CD4-positive, alpha-beta T cell treated with Interleukin-6 for 4 hours (primary cell): Measurements from ENCODE around the gene MUCL3.
A peak's percentile ranks its signal among the peaks of the same experiment; 100 is the strongest.
"Not testable (repeated sequence)": the region's sequence is repeated elsewhere in the genome, so short reads cannot be mapped to it uniquely, and the experiment has no call there.

Experiments used
- DNase-seq: peaks from one replicate; pipeline ENCODE4 v3.0.0-alpha.2; 2020; ENCODE audit warnings: mixed read lengths

The MUCL3 gene

DNA sequence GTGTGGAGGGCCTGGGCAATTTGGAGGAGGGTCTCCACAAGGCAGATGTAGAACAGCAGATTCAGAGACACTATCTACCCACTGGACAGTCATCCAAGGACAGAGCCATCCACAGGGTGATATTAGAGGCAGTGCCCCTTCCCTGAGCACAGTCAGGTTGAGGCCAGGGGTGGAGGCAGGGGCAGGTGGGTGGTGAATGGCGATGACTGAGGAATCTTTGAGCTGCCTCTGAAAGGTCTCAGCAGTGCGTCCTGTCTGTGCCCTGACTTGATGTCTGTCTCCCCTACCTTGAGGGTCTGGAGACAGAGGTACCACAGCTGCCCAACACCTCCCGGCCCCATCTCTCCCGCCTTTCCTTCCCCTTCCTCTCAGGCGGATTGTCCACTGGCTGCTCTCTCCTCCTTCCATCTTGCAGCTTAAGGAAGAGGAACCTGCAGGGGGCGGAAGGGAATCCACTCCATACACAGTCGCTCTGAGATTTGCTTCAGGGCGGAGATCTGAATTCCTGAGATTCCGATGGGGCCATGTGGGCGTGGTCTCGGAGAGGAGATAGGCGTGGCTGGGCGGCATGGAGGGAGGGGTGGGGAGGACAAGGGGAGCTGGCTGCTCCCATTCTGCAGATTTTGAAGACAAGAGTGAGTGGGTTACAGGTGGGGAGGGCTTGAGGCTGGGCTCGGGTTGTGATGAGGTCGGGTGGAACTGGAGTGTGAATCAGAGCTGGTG is 1.7 kb downstream of the MUCL3 start:
- peak; percentile 20 for DNase-seq

- DNase-seq, result no peak
These were observed 3.3 kb downstream of the MUCL3 start for GRCh38 chr6:30944051-30944450.

DNA sequence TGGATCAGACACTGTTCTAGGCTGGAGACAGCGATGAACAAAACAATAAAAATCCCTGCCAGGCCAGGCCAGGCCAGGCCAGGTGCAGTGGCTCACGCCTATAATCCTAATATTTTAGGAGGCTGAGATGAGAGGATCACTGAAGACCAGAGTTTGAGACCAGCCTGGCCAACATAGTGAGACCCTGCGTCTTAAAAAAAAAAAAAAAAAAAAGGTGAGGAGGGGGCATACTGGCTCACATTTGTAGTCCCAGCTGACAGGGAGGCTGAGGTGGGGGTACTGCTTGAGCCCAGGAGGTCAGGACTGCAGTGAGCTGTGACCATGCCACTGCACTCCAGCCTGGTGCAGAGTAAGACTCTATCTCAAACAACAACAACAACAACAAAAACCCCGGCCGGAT is 4.5 kb downstream of the MUCL3 start:
- no peak for DNase-seq

GRCh38 chr6:30947231-30947630 is 6.5 kb downstream of the MUCL3 start:
- no peak for DNase-seq

DNA sequence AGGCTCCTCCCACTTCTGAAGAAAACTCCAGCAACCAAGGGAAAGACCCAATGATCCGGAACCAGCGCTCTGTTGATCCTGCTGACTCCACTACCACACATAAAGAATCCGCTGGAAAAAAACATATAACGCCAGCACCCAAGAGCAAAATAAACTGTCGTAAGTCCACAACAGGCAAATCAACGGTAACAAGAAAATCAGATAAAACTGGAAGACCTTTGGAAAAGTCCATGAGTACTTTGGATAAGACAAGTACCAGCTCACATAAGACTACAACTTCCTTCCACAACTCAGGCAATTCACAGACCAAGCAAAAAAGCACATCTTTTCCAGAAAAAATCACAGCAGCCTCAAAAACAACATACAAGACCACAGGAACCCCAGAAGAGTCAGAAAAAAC is 8.0 kb downstream of the MUCL3 start:
- DNase-seq, result no peak

DNA sequence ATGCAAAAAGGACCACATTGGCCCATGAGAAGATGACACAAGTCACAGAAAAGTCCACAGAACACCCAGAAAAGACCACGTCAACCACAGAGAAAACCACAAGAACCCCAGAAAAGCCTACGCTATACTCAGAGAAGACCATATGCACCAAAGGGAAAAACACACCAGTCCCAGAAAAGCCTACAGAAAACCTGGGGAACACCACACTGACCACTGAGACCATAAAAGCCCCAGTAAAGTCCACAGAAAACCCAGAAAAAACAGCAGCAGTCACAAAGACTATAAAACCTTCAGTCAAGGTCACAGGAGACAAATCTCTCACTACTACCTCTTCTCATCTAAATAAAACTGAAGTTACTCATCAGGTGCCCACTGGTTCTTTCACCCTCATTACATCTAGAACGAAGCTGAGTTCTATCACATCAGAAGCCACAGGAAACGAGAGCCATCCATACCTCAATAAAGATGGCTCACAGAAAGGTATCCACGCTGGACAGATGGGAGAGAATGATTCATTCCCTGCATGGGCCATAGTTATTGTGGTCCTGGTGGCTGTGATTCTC is 11.2 kb downstream of the MUCL3 start:
- no peak for DNase-seq

DNA sequence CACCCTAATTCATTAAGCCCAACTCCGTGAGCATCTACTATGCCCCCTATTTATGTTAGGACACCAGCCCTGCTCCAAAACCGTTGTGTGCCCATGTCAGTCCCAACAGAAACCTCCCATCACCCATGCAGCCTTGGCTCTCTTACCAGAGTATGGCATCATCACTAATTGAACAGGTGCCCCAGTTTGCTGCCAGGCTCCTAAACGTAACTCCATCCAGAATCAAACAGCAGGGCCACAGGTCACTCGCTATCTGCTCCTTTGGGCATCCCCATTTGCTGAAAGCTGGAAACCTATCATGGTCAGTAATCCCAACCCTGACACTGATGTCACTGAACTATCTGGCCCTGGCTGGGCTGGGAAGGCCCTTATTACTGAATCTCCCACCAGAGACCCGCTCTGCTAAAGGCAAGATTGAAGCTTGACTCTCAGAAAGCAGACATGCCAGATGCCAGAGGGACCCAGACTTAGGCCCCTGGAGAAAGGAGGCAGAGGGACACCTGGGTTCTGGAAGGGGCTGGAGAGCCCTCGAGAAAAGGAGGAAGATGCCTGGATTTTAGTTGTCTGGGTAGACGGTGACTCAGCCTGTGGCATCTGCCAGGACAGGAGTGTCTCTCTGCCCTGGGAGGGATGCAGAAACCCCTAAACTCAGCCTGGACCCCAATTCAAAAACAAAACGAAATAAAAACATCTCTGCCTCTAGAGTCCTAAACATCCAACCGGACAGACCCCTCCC is 14.0 kb downstream of the MUCL3 start:
- DNase-seq, result no peak

GRCh38 chr6:30955367-30956042 is 14.7 kb downstream of the MUCL3 start:
- peak; percentile 69 for DNase-seq

GRCh38 chr6:30957716-30958115 is 16.9 kb downstream of the MUCL3 start:
- DNase-seq, result no peak

- DNase-seq, result no peak
These were observed 20.3 kb downstream of the MUCL3 start for GRCh38 chr6:30960907-30961673.

DNA sequence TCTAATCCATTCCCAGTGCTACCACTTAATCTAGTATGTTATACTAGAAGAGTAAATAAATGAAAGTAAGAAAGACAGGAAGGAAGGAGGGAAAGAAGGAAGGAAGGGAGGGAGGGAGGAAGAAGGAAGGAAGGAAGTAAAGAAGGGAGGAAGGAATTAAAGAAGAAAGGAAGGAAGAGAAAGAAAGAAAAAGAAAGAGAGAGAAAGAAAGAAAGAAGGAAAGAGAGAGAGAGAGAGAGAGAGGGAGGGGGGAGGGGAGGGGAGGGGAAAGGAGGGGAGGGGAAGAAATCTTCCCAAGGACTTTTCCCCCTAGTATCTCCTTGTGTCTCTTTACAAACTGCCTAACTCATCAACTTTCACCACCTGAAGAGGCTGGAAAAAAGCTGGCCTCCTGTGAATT is 21.9 kb downstream of the MUCL3 start:
- no peak for DNase-seq

DNA sequence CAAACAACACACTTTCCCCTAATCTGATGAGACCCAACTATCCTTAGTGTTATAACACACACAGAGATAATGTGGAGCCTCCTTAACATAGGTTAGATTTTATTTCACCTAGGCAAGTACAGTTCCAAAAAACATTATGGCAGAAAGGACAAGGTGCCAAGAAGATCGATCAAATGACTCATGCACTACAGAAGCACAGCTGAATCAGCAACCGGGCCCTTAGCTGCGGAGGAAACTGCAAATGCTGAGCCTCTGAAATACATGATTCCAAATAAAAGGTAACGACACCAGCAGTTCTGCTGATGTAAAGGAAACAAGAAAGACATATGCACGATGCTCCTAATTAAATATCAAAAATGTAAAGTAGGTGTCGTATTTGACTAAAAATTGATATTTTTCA is 22.9 kb downstream of the MUCL3 start:
- no peak for DNase-seq

DNA sequence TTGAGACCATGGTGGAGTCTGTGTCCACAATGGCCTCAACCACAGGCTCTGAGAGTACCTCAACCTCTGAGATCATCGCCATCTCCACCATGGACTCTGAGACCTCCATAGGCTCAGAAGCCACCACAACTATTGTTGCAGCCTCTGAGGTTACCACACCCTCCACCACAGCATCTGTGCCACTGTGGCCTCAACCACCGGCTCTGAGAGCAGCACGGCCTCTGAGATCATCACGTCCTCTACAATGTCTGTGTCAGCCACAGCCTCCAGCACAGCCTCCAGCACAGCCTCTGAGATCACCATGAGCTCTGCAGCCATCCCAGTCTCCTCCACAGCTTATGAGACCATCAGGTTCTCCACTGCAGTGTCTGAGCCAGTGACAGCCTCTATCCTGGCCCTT is 23.3 kb downstream of the MUCL3 start:
- DNase-seq, result no peak

GRCh38 chr6:30965140-30965601 is 24.4 kb downstream of the MUCL3 start:
- no peak for DNase-seq

DNA sequence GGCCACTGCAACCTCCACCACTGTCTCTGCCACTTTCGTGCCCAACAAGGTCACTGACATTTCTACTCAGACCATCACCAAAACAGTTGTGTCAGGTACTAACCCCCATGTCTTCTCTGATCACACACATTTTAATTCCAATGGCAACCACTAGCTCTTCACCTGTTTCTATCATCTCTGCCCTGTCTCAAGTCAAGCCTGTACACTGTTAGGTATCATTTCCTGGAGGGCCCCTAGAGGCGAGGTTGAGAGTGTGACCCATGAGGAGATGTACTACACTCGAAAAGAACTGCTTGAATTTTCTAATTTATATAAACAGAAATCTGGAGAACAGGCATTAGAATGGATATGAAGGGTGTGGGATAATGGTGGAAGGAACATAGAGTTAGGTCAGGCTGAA is 25.4 kb downstream of the MUCL3 start:
- no peak for DNase-seq

GRCh38 chr6:30969171-30969570 is 28.4 kb downstream of the MUCL3 start:
- DNase-seq, result not testable (repeated sequence)

DNA sequence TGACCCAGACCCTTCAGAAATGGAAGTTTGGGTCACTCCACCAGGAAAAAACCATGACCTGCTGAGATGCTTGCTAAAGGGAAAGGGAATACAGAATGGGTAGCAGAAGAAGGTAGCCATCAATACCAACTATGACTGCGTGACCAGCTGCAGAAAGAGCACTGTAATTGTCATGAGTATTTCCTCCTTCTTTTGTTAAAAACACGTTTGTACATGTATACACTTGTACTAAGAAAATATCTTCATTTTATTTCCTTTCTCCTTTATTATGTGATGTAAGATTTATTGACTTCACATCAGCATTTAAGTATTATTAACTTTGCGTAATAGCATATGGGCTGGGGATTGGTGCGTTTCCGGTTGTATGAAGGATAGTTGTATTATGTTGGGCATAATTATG is 30.2 kb downstream of the MUCL3 start:
- DNase-seq, result no peak

GRCh38 chr6:30972816-30973215 is 32.0 kb downstream of the MUCL3 start:
- DNase-seq, result no peak

DNA sequence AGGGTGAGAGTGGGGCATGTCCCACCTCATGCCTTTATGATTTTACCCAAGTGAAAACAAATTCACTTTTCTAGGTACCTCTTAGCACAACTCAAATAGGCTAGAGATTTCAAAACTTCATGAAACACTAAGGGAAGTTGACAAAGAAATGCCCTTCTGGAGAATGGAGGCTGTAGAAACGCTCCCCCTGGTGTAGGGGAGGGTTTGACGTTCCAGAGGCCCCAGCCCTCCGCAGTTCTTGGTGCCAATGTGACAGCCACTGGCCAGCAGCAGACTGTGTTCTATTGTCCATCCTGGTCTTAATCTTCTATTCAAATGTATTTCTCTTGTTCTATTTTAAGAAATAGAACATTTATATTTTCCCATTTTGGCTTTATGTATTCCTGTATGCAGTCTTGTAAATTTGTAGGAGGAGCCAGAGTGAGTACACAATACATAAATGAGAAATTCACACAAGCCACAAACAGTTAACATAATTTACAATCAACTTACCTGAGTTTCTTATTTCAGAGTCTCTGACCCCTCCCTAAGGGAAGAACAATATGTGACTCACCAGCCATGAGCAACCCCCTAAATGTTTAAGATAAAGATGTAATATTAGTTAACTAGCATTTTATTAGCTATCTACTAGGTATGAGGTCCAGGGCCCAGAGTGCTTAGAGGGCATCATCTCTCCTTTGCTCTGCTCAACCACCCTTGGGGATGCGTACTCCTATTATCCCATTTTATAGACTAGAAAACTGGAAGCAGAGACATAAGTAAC is 33.9 kb downstream of the MUCL3 start:
- DNase-seq, result no peak

DNA sequence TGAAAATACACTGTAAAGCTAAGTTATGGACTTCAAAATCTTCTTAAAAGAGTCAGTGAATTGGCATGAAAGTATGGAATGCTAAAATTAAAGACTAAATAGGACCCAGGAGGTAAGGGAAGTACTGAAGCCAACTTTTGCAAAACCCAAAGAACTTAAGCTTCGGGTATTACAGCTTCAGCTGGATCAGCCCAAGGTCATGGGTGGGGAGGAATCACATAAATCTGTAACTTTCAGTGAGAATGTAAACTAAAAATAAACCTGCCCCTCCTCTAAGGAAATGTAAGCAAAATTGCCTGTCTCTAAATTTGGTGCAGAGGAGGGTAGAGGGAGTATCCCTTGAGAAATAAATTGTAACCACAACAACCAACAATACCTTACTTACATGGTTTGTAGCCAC is 38.4 kb downstream of the MUCL3 start:
- no peak for DNase-seq

DNA sequence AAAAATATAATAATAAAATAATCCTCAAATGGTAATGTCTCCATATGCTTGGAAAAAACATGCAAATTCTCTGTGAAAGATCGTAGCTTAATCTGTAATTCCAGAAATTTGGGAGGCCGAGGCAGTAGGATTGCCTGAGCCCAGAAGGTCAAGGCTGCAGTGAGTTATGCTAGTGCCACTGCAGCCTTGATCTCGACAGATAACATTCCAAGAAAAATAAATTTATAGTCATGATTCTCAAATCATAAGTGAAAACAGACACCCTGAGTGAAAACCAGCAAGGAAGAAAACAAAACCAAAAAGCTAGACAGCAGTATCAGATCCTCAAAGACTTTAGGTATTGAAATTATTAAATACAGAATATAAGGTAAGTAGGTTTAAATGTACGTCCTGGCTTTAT is 38.9 kb downstream of the MUCL3 start:
- DNase-seq, result no peak
